Neutrophil (primary cell): Measurements from ENCODE around the gene BHLHE23.

Experiments used
- H3K27ac ChIP-seq: fragments of 200-600 bp; sonication (generic); 2 replicates; pipeline ENCODE4 v1.5.1; 2016; ENCODE audit warnings: mild to moderate bottlenecking, moderate library complexity
- H3K27me3 ChIP-seq: fragments of 200-600 bp; sonication (generic); 2 replicates; pipeline ENCODE4 v1.6.0; 2016; ENCODE audit warnings: mild to moderate bottlenecking
- H3K36me3 ChIP-seq: fragments of 200-600 bp; sonication (generic); 2 replicates; pipeline ENCODE4 v1.5.1; 2017
- H3K4me1 ChIP-seq, 2 experiments: fragments of 200-600 bp in 1 of 2; sonication (generic) in 1 of 2; 1 replicate in 1 of 2; 2 replicates in 1 of 2; pipeline versions ENCODE4 v1.5.1 to v1.6.1; 2013 to 2016; ENCODE audit warnings: low read depth in 1 of 2, low read length in 1 of 2, mild to moderate bottlenecking in 1 of 2, moderate library complexity in 1 of 2; ENCODE audit not compliant: control insufficient read depth in 1 of 2, insufficient read depth in 1 of 2
- H3K4me3 ChIP-seq, 2 experiments: fragments of 200-600 bp in 1 of 2; sonication (generic) in 1 of 2; 1 replicate in 1 of 2; 2 replicates in 1 of 2; pipeline ENCODE4 v1.5.1; 2013 to 2016; ENCODE audit warnings: low read depth in 1 of 2, low read length in 1 of 2, mild to moderate bottlenecking in 1 of 2, moderate library complexity in 1 of 2
- H3K9me3 ChIP-seq: fragments of 200-600 bp; sonication (generic); 2 replicates; pipeline ENCODE4 v1.5.1; 2016
- TF ChIP-seq, protein P1 (sequence below): fragments of 200-600 bp; sonication (generic); IDR thresholded peaks from 2 replicates; pipeline ENCODE4 v1.5.1; 2016; ENCODE audit warnings: antibody characterized with exemption

BHLHE23 gene

DNA sequence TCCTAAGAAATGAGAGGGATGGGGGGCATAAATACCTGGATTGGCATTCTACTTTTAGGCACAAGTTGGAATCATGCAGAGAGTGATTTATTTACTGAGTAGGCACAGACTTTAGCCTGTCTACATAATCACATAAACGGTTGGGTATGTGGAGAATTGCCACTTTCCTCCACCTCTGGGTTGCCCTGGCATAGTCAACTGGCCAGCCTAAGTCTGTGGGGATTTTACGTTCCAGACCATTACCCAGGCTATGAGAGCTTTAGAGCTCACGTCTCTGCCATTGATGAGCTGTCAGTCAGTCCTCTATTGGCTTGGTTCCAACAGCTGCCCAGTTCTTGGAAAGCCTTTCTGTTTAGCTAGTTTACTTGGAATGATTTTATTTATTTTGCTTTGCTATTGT is 5.0 kb upstream of the BHLHE23 start:
- no peak overlapping the region for H3K4me3 ChIP-seq
- H3K27ac ChIP-seq, result no peak overlapping the region
- no peaks in the 10 kb centered on the region for H3K9me3 ChIP-seq
- TF ChIP-seq, protein P1, sequence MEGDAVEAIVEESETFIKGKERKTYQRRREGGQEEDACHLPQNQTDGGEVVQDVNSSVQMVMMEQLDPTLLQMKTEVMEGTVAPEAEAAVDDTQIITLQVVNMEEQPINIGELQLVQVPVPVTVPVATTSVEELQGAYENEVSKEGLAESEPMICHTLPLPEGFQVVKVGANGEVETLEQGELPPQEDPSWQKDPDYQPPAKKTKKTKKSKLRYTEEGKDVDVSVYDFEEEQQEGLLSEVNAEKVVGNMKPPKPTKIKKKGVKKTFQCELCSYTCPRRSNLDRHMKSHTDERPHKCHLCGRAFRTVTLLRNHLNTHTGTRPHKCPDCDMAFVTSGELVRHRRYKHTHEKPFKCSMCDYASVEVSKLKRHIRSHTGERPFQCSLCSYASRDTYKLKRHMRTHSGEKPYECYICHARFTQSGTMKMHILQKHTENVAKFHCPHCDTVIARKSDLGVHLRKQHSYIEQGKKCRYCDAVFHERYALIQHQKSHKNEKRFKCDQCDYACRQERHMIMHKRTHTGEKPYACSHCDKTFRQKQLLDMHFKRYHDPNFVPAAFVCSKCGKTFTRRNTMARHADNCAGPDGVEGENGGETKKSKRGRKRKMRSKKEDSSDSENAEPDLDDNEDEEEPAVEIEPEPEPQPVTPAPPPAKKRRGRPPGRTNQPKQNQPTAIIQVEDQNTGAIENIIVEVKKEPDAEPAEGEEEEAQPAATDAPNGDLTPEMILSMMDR, result no peak
- peaks cover 100% of the 10 kb centered on the region for H3K27me3 ChIP-seq
- peaks cover 0 to 12% of the 10 kb centered on the region in 2 experiments for H3K4me1 ChIP-seq
- no peaks in the 10 kb centered on the region for H3K36me3 ChIP-seq

DNA sequence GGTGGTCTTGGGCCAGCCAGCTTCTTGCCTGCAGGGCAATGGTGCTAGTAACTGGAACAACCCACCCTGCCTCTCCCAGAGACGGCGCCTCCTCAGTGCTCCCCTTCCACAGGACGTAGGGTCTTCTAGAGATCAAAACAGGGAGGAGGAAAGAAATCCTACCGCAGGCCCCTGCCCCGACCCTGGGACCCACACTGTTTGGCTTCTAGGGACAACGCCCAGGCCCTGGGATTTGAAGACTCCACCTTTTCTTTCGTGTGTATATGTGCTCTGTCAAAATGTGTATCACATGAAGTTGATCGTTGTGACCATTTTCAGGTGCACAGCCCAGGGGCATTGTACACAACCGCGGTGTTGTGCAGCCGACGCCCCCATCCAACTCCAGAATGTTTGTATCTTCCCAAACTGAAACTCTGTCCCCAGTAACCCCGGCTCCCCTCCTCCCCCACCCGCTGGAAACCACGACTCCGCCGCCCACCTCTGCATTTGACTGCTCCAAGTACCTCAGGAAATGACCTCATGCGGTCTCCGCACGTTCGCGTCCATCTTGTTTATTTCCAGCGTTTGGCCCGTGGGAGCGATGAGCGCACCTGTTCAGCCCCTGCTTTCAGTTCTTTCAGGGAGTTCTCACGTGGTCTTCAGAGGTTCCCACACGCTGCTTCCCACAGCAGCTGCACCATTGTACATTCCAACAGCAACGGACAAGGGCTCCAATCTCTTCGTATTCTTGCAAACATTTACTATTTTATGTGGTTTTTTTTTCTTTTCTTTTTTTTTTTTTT is 3.4 kb upstream of the BHLHE23 start:
- TF ChIP-seq, protein P1, result no peak
- no peaks in the 10 kb centered on the region for H3K9me3 ChIP-seq
- no peak overlapping the region for H3K4me3 ChIP-seq
- peaks cover 0 to 12% of the 10 kb centered on the region in 2 experiments for H3K4me1 ChIP-seq
- no peak overlapping the region for H3K27ac ChIP-seq
- no peaks in the 10 kb centered on the region for H3K36me3 ChIP-seq
- peaks cover 100% of the 10 kb centered on the region for H3K27me3 ChIP-seq

DNA sequence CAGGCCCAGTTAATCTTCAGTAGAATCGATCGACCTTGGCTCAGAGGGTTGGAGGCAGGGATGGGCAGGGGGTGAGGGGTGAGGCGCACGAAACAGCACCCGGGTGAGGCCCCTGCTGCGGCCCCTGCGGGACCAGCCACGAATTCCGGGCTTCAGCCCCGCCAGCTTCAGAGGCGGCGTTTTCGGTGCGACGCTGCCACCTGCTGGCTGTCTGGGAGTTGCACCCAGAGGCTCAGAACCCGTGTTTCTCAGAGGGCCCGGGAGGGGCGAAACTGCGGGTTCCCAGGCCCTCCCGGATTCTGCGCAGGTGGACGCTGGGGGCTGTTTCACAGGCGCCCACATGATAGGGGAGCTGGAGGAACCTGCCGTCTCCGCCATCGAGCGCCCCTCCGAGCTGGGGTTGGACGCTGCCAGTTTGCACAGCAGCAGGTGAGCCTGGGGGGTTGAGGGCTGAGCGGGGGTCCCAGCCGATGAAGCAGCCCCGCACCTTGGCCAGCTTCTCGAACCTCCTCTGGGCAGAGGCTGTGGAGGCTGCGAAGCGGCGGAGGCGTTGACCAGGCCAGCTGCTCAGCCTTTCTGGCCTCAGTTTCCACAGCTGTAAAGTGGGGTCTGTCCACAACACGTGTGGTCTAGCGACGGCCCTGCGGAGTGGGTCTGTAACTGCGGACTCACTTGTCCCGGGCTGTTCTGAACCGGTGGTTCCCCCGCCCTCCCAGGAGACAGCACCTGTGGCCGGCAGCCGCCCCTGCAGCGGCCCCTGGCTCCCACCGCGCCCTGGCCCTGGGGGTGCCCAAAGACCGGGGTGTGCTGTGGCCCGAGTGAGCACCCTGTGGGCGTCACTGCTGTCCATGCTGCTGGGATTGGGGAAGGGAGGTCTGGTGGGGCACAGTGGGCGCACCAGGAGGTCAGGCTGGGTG is 2.5 kb upstream of the BHLHE23 start:
- Histone ChIP-seq H3K4me1 (peaks cover 0 to 12% of the 10 kb centered on the region in 2 experiments), H3K27me3 (peaks cover 100% of the 10 kb centered on the region), H3K27ac (no peak overlapping the region), H3K36me3 (no peaks in the 10 kb centered on the region), H3K4me3 (peak overlapping the region in 1 of 2 experiments; percentile 0), H3K9me3 (no peaks in the 10 kb centered on the region)
- TF ChIP-seq, protein P1, result peak; percentile 88

DNA sequence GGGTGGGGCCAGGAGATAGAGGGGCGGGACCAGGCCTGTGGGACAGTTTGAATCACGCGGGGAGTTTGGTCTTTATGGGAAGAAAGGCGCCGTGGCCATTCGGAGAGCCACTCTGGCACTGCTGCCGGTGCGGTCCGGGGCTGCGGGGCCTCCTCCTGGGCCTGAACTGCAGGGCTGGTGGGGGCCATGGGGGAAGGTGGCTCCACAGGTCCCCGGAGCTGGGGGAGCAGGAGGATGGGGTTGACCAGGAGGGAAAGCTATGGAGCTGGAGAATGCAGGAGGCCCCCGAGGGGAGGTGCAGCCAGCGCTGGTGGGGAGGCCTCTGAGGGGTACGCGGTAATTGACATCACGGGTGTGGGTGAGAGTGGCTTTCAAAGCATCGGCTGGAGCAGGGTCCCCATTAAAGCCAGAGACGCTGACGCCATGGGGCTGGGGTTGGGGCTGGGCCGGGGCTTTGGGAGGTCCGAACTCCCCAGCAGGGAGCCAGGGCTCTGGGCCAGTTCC is 1.8 kb upstream of the BHLHE23 start:
- H3K4me3 ChIP-seq, result peak overlapping the region in 1 of 2 experiments; percentile 0
- no peak overlapping the region for H3K27ac ChIP-seq
- H3K27me3 ChIP-seq, result peaks cover 100% of the 10 kb centered on the region
- no peaks in the 10 kb centered on the region for H3K9me3 ChIP-seq
- H3K4me1 ChIP-seq, result peaks cover 0 to 12% of the 10 kb centered on the region in 2 experiments
- H3K36me3 ChIP-seq, result no peaks in the 10 kb centered on the region
- TF ChIP-seq, protein P1, result no peak

DNA sequence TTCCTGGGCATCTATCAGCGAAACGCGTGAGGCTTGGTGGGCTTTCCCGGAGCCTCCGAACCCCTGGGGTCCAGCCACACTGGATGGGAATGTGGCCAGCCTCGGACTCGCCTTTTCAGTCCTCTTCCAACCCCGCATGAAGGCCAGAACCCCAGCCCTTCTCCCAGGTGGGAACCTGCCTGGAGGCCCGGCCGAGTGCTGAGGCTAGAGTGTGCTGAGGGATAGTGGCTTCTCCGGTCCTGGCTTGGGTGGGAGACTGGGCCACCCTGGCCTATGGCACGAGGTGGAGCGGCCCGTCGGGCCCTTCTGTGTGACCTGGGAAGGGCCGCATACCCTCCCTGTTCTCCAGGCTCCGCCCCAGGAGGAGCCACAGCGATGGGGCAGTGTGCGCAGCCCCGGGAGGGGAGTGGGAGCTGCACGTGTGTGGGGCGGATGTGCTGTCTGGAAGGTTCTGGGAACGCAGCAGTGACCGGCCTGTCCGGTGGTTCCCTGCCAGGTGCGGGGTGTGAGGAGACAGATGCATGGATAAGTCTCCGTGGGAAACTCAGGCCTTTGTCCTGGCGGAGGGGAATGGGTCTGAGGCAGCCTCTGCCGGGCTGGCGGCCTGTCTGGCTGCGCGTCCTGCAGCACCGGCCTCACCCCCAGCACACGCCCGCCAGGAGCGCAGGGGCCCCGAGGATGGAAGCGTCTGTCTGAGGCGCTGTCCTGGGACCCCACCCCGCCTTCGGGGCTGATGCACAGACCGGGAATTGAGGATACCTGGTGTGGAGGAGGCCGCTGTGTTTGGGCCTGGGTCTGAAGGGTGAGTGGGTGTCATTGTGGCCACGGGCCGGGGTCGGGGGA is 1.1 kb upstream of the BHLHE23 start:
- TF ChIP-seq, protein P1, result no peak
- no peak overlapping the region for H3K4me3 ChIP-seq
- peaks cover 0 to 12% of the 10 kb centered on the region in 2 experiments for H3K4me1 ChIP-seq
- no peak overlapping the region for H3K27ac ChIP-seq
- H3K36me3 ChIP-seq, result no peaks in the 10 kb centered on the region
- H3K9me3 ChIP-seq, result no peaks in the 10 kb centered on the region
- peaks cover 100% of the 10 kb centered on the region for H3K27me3 ChIP-seq
